Osteoblast (primary cell): ENCODE results near the gene PSMD12. TPM values are rescaled to one million over a fixed set of nuclear protein-coding genes. Genes with fewer than 3 reads are reported as not detected.

Experiments
- DNase-seq: peaks from one replicate; pipeline ENCODE4 v3.0.0; 2011; ENCODE audit warnings: low spot score, mixed read lengths; ENCODE audit not compliant: insufficient read length; ENCODE audit errors: missing footprints
- H2AFZ ChIP-seq: 2 replicates; pipeline ENCODE4 v1.6.0; 2011; ENCODE audit warnings: mild to moderate bottlenecking, low read length
- H3K27ac ChIP-seq: 2 replicates; pipeline ENCODE4 v1.5.1; 2011; ENCODE audit warnings: mild to moderate bottlenecking, low read depth, low read length, moderate library complexity
- H3K27me3 ChIP-seq: 2 replicates; pipeline ENCODE4 v1.6.0; 2012; ENCODE audit warnings: mild to moderate bottlenecking, control low read depth, inconsistent platforms, low read length, moderate library complexity; ENCODE audit not compliant: insufficient read depth
- H3K36me3 ChIP-seq: 2 replicates; pipeline ENCODE4 v1.5.1; 2011; ENCODE audit warnings: mild to moderate bottlenecking, low read length, control low read depth, moderate library complexity; ENCODE audit not compliant: insufficient read depth
- H3K4me1 ChIP-seq: 2 replicates; pipeline ENCODE4 v1.5.1; 2011; ENCODE audit warnings: mild to moderate bottlenecking, low read length, control low read depth, moderate library complexity; ENCODE audit not compliant: insufficient read depth
- H3K4me2 ChIP-seq: 2 replicates; pipeline ENCODE4 v1.6.0; 2011; ENCODE audit warnings: mild to moderate bottlenecking, low read length; ENCODE audit not compliant: insufficient read depth
- H3K4me3 ChIP-seq: fragments of 200-600 bp; sonication (generic); 3 replicates; pipeline ENCODE4 v1.5.1; 2012; ENCODE audit warnings: mild to moderate bottlenecking, low read length, inconsistent platforms; ENCODE audit not compliant: insufficient read depth
- H3K79me2 ChIP-seq: 2 replicates; pipeline ENCODE4 v1.6.0; 2012; ENCODE audit warnings: mild to moderate bottlenecking, low read length, control low read depth, inconsistent platforms; ENCODE audit not compliant: insufficient read depth
- H3K9me3 ChIP-seq: 2 replicates; pipeline ENCODE4 v1.5.1; 2011; ENCODE audit warnings: low read depth, low read length, control low read depth
- H4K20me1 ChIP-seq: 2 replicates; pipeline ENCODE4 v1.6.0; 2012; ENCODE audit warnings: mild to moderate bottlenecking, low read length, control low read depth; ENCODE audit not compliant: insufficient read depth
- CTCF ChIP-seq: IDR thresholded peaks from 2 replicates; pipeline ENCODE4 v1.5.1; 2011; ENCODE audit warnings: mild to moderate bottlenecking, low read depth, low read length, moderate library complexity; ENCODE audit errors: extremely low read depth
- total RNA-seq: library from RNA; depleted of rRNA; stranded (reverse); fragments of >200 nt; gene quantifications from 2 replicates; pipeline ENCODE4 v1.2.3, GENCODE V29; 2012

The PSMD12 gene
- total RNA-seq, 1 donor, result 24.2 TPM

- Histone ChIP-seq H3K27ac (no peak overlapping the region), H3K4me2 (no peak overlapping the region), H3K36me3 (no peaks in the 10 kb centered on the region), H2AFZ (no peak overlapping the region), H3K79me2 (no peaks in the 10 kb centered on the region), H3K9me3 (no peaks in the 10 kb centered on the region), H4K20me1 (peaks cover 2% of the 10 kb centered on the region), H3K4me1 (peaks cover 18% of the 10 kb centered on the region), H3K27me3 (no peaks in the 10 kb centered on the region), H3K4me3 (no peak overlapping the region)
- no peak for TF ChIP-seq CTCF
- no peak for DNase-seq
Observed at GRCh38 chr17:67372751-67373150, 6.4 kb upstream of the PSMD12 start.

GRCh38 chr17:67369676-67370075, 3.3 kb upstream of the PSMD12 start:
- no peak for DNase-seq
- Histone ChIP-seq H3K4me1 (peaks cover 13% of the 10 kb centered on the region), H3K27ac (no peak overlapping the region), H3K9me3 (no peaks in the 10 kb centered on the region), H3K36me3 (no peaks in the 10 kb centered on the region), H2AFZ (peak overlapping the region; percentile 59), H4K20me1 (peaks cover 10% of the 10 kb centered on the region), H3K79me2 (peaks cover 20% of the 10 kb centered on the region), H3K4me2 (no peak overlapping the region), H3K27me3 (no peaks in the 10 kb centered on the region), H3K4me3 (no peak overlapping the region)
- no peak for TF ChIP-seq CTCF

GRCh38 chr17:67365738-67366192, 612 bp downstream of the PSMD12 start:
- peaks cover 23% of the 10 kb centered on the region for H3K4me1 ChIP-seq
- H3K27ac ChIP-seq, result peak overlapping the region; percentile 97
- H3K27me3 ChIP-seq, result no peaks in the 10 kb centered on the region
- DNase-seq, result no peak
- H2AFZ ChIP-seq, result peak overlapping the region; percentile 68
- peaks cover 5% of the 10 kb centered on the region for H3K36me3 ChIP-seq
- TF ChIP-seq CTCF, result no peak
- H3K4me3 ChIP-seq, result peak overlapping the region; percentile 82
- peak overlapping the region; percentile 95 for H3K4me2 ChIP-seq
- peaks cover 37% of the 10 kb centered on the region for H4K20me1 ChIP-seq
- no peaks in the 10 kb centered on the region for H3K9me3 ChIP-seq
- H3K79me2 ChIP-seq, result peaks cover 59% of the 10 kb centered on the region

- no peak for TF ChIP-seq CTCF
- no peak overlapping the region for H2AFZ ChIP-seq
- H3K4me2 ChIP-seq, result peak overlapping the region; percentile 95
- H4K20me1 ChIP-seq, result peaks cover 44% of the 10 kb centered on the region
- H3K4me3 ChIP-seq, result peak overlapping the region; percentile 82
- H3K27me3 ChIP-seq, result no peaks in the 10 kb centered on the region
- peaks cover 29% of the 10 kb centered on the region for H3K4me1 ChIP-seq
- no peaks in the 10 kb centered on the region for H3K9me3 ChIP-seq
- H3K36me3 ChIP-seq, result peaks cover 11% of the 10 kb centered on the region
- H3K79me2 ChIP-seq, result peaks cover 66% of the 10 kb centered on the region
- no peak for DNase-seq
- peak overlapping the region; percentile 97 for H3K27ac ChIP-seq
Observed at GRCh38 chr17:67364847-67365737, 1.3 kb downstream of the PSMD12 start.
